OCI-M2 (cell line): Measurements from ENCODE around the gene MOV10L1.
"Not testable (repeated sequence)": the region's sequence is repeated elsewhere in the genome, so short reads cannot be mapped to it uniquely, and the experiment has no call there.

Source experiments
- DNase-seq: peaks from one replicate; lab custom pipeline; 2025; ENCODE audit not compliant: unreplicated experiment; lab: John Stamatoyannopoulos, UW

The MOV10L1 gene

GRCh38 chr22:50078246-50078645 is 11.6 kb upstream of the MOV10L1 start:
- no peak for DNase-seq

GRCh38 chr22:50078761-50079160 is 11.0 kb upstream of the MOV10L1 start:
- no peak for DNase-seq

- no peak for DNase-seq
These were observed 9.7 kb upstream of the MOV10L1 start for GRCh38 chr22:50080077-50080465.

- DNase-seq = no peak
These were observed 8.2 kb upstream of the MOV10L1 start for GRCh38 chr22:50081426-50082196.

- no peak for DNase-seq
These were observed 7.5 kb upstream of the MOV10L1 start for GRCh38 chr22:50082197-50082715.

GRCh38 chr22:50082961-50083461 is 6.8 kb upstream of the MOV10L1 start:
- no peak for DNase-seq

GRCh38 chr22:50083462-50084079 is 6.2 kb upstream of the MOV10L1 start:
- no peak for DNase-seq

- no peak for DNase-seq
These were observed 5.7 kb upstream of the MOV10L1 start for GRCh38 chr22:50084080-50084477.

- no peak for DNase-seq
These were observed 5.2 kb upstream of the MOV10L1 start for GRCh38 chr22:50084614-50085021.

GRCh38 chr22:50085211-50085972 is 4.4 kb upstream of the MOV10L1 start, which contains the start of gene MLC1:
Gene MLC1 (minus strand): TSS chr22:50085426. CDS start chr22:50084902, 524 bp downstream.
- DNase-seq = peak; percentile 73

- DNase-seq = no peak
These were observed 3.3 kb upstream of the MOV10L1 start for GRCh38 chr22:50086526-50086925.

GRCh38 chr22:50086975-50087374 is 2.8 kb upstream of the MOV10L1 start:
- DNase-seq = not testable (repeated sequence)

- DNase-seq = no peak
These were observed 2.2 kb upstream of the MOV10L1 start for GRCh38 chr22:50087646-50088045.

GRCh38 chr22:50088096-50088495 is 1.7 kb upstream of the MOV10L1 start:
- DNase-seq = no peak

- DNase-seq = no peak
These were observed 575 bp upstream of the MOV10L1 start for GRCh38 chr22:50089231-50089630.

- DNase-seq = no peak
These were observed 557 bp downstream of the MOV10L1 start for GRCh38 chr22:50090412-50090714.

GRCh38 chr22:50091092-50091768 is 1.4 kb downstream of the MOV10L1 start:
- no peak for DNase-seq

- DNase-seq = no peak
These were observed 2.5 kb downstream of the MOV10L1 start for GRCh38 chr22:50092342-50092741.

- no peak for DNase-seq
These were observed 8.2 kb downstream of the MOV10L1 start for GRCh38 chr22:50098052-50098451.

- DNase-seq = no peak
These were observed 12.2 kb downstream of the MOV10L1 start for GRCh38 chr22:50101870-50102565.
